DOHH2 (cell line): Measurements from ENCODE around the gene KIF5C.

Source experiments
- H3F3A ChIP-seq: fragments of 200-600 bp; sonication (generic), shearing (Covaris generic); 2 replicates; pipeline ENCODE4 v1.6.0; 2016; ENCODE audit warnings: antibody characterized with exemption, mild to moderate bottlenecking; ENCODE audit not compliant: control insufficient read depth, insufficient read depth
- H3K27ac ChIP-seq: fragments of 200-600 bp; sonication (generic); 2 replicates; pipeline ENCODE4 v1.5.1; 2014; ENCODE audit warnings: low read depth, mild to moderate bottlenecking, low read length, moderate library complexity
- H3K27me3 ChIP-seq: fragments of 200-600 bp; sonication (generic); 2 replicates; pipeline ENCODE4 v1.6.1; 2014; ENCODE audit warnings: mild to moderate bottlenecking, low read length, mixed read lengths; ENCODE audit not compliant: control insufficient read depth
- H3K36me3 ChIP-seq: fragments of 200-600 bp; sonication (generic); 2 replicates; pipeline ENCODE4 v1.6.1; 2014; ENCODE audit warnings: mild to moderate bottlenecking, low read length, moderate library complexity, mixed read lengths; ENCODE audit not compliant: control insufficient read depth
- H3K4me1 ChIP-seq: fragments of 200-600 bp; sonication (generic); 2 replicates; pipeline ENCODE4 v1.6.1; 2014; ENCODE audit warnings: mild to moderate bottlenecking, low read length, mixed read lengths; ENCODE audit not compliant: control insufficient read depth
- H3K4me2 ChIP-seq: fragments of 200-600 bp; sonication (generic); 2 replicates; pipeline ENCODE4 v1.6.0; 2014; ENCODE audit warnings: mild to moderate bottlenecking, low read length, moderate library complexity
- H3K4me3 ChIP-seq: fragments of 200-600 bp; sonication (generic); 2 replicates; pipeline ENCODE4 v1.5.1; 2014; ENCODE audit warnings: mild to moderate bottlenecking, low read length, mixed read lengths
- H3K79me2 ChIP-seq: fragments of 200-600 bp; sonication (generic); 2 replicates; pipeline ENCODE4 v1.6.1; 2014; ENCODE audit warnings: mild to moderate bottlenecking, low read length, mixed read lengths; ENCODE audit not compliant: control insufficient read depth
- H3K9me2 ChIP-seq: fragments of 200-600 bp; sonication (generic); replicated peaks from 2 replicates; pipeline ENCODE4 v1.6.1; 2014; ENCODE audit warnings: mild to moderate bottlenecking, low read length, mixed read lengths; ENCODE audit not compliant: control insufficient read depth
- H3K9me3 ChIP-seq: fragments of 200-600 bp; sonication (generic); 2 replicates; pipeline ENCODE4 v1.6.1; 2014; ENCODE audit warnings: antibody characterized with exemption, low read length, mixed read lengths; ENCODE audit not compliant: control insufficient read depth, insufficient read depth
- H4K20me1 ChIP-seq: fragments of 200-600 bp; sonication (generic); 2 replicates; pipeline ENCODE4 v1.6.0; 2014; ENCODE audit warnings: low read depth, mild to moderate bottlenecking, antibody characterized with exemption, low read length, moderate library complexity; ENCODE audit not compliant: control insufficient read depth, insufficient read depth
- EZH2phosphoT487 ChIP-seq: fragments of 200-600 bp; sonication (generic); IDR thresholded peaks from 2 replicates; pipeline ENCODE4 v1.6.1; 2017; ENCODE audit warnings: borderline replicate concordance, mild to moderate bottlenecking, antibody characterized with exemption, low read length, moderate library complexity, mixed read lengths
- TF ChIP-seq, protein P1 (sequence below): fragments of 200-600 bp; sonication (generic); IDR thresholded peaks from one replicate; pipeline ENCODE4 v1.5.1; 2014; ENCODE audit warnings: antibody characterized with exemption, mild to moderate bottlenecking, low read depth, low read length; ENCODE audit not compliant: poor library complexity, severe bottlenecking

The KIF5C gene

GRCh38 chr2:148874868-148875341 lies at the start of gene KIF5C:
KIF5C (plus strand) TSS chr2:148875227; CDS start chr2:148875618, 391 bp downstream.
- 0 out of 2 replicates have a peak, but pooled peaks cover 2% of the 10 kb centered on the region for H4K20me1 ChIP-seq
- 0 out of 2 replicates have a peak, but pooled peaks cover 4% of the 10 kb centered on the region for H3F3A ChIP-seq
- H3K4me3 ChIP-seq: peak within 1 kb of the TSS; percentile 81
- no peak for TF ChIP-seq EZH2phosphoT487
- TF ChIP-seq, protein P1, sequence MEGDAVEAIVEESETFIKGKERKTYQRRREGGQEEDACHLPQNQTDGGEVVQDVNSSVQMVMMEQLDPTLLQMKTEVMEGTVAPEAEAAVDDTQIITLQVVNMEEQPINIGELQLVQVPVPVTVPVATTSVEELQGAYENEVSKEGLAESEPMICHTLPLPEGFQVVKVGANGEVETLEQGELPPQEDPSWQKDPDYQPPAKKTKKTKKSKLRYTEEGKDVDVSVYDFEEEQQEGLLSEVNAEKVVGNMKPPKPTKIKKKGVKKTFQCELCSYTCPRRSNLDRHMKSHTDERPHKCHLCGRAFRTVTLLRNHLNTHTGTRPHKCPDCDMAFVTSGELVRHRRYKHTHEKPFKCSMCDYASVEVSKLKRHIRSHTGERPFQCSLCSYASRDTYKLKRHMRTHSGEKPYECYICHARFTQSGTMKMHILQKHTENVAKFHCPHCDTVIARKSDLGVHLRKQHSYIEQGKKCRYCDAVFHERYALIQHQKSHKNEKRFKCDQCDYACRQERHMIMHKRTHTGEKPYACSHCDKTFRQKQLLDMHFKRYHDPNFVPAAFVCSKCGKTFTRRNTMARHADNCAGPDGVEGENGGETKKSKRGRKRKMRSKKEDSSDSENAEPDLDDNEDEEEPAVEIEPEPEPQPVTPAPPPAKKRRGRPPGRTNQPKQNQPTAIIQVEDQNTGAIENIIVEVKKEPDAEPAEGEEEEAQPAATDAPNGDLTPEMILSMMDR: no peak
- peak within 1 kb of the TSS; percentile 92 for H3K4me2 ChIP-seq
- H3K9me2 ChIP-seq: no peaks in the 10 kb centered on the region
- peaks cover 12% of the 10 kb centered on the region for H3K27me3 ChIP-seq
- H3K79me2 ChIP-seq: peaks cover 30% of the 10 kb centered on the region
- H3K27ac ChIP-seq: no peak within 1 kb of the TSS
- H3K36me3 ChIP-seq: 0 out of 2 replicates have a peak, but pooled peaks cover 4% of the 10 kb centered on the region
- no peaks in the 10 kb centered on the region for H3K9me3 ChIP-seq
- H3K4me1 ChIP-seq: peaks cover 18% of the 10 kb centered on the region

DNA sequence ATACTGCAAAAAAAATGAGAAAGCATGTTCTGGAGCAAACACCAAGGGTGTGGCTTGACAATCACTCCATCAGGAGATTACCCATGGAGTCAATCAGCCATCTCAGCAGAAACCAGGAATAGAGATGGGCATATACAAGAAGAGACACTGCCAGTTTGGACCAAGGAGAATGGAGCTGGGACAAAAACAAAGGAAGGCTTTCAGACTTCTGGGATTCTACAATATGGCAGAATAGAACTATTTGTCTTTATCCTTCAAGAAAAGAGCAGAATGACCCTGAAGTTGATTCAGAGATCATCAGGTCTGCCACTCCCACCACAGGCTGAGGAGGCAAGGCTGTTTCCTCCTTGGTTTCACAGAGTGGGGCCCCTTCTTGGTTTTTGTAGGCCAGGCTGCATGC lies 48.2 kb upstream of the KIF5C start:
- Histone ChIP-seq H3K4me2 (no peak overlapping the region), H3K4me3 (no peak overlapping the region), H4K20me1 (no peaks in the 10 kb centered on the region), H3F3A (no peaks in the 10 kb centered on the region), H3K27ac (no peak overlapping the region), H3K36me3 (no peaks in the 10 kb centered on the region), H3K9me2 (no peaks in the 10 kb centered on the region), H3K4me1 (no peaks in the 10 kb centered on the region), H3K79me2 (no peaks in the 10 kb centered on the region), H3K27me3 (no peaks in the 10 kb centered on the region), H3K9me3 (peaks cover 7% of the 10 kb centered on the region; the same call in 1 of the 2 replicates)
- TF ChIP-seq, protein P1: no peak
- no peak for TF ChIP-seq EZH2phosphoT487

- H3K27ac ChIP-seq: no peak overlapping the region
- no peaks in the 10 kb centered on the region for H3K4me1 ChIP-seq
- H3K9me3 ChIP-seq: peaks cover 7% of the 10 kb centered on the region; the same call in 1 of the 2 replicates
- no peaks in the 10 kb centered on the region for H3K36me3 ChIP-seq
- H3K4me3 ChIP-seq: no peak overlapping the region
- TF ChIP-seq, protein P1: no peak
- no peak for TF ChIP-seq EZH2phosphoT487
- no peaks in the 10 kb centered on the region for H3K27me3 ChIP-seq
- H3F3A ChIP-seq: no peaks in the 10 kb centered on the region
- H3K9me2 ChIP-seq: no peaks in the 10 kb centered on the region
- no peaks in the 10 kb centered on the region for H3K79me2 ChIP-seq
- no peak overlapping the region for H3K4me2 ChIP-seq
- H4K20me1 ChIP-seq: no peaks in the 10 kb centered on the region
These were observed 46.1 kb upstream of the KIF5C start for GRCh38 chr2:148828941-148829340.
